Right lobe of liver (tissue), 4 donors: ENCODE results near the gene MAP4K4.
"Not testable (repeated sequence)": the region's sequence is repeated elsewhere in the genome, so short reads cannot be mapped to it uniquely, and the experiment has no call there.

Source experiments
- CTCF ChIP-seq, 4 donors: fragments of 200-600 bp in 3 of 4; fragments of 450-650 bp in 1 of 4; IDR thresholded peaks; one replicate each; pipeline versions ENCODE4 v1.5.1 to v1.8.0; 2016 to 2022; ENCODE audit warnings: antibody characterized with exemption in 4 of 4, mild to moderate bottlenecking in 2 of 4
- POLR2A ChIP-seq: fragments of 450-650 bp; IDR thresholded peaks from one replicate; pipeline ENCODE4 v1.6.1; 2017; ENCODE audit warnings: antibody characterized with exemption, mild to moderate bottlenecking
- donor health status: DM: no; HTN: no; CAD: no.
- donor health status: DM: no; HTN: no; CAD: no.
- donor health status: DM: no; HTN: yes; CAD: no.

- not testable (repeated sequence) for TF ChIP-seq POLR2A; CTCF (IDR thresholded peaks at IDR 0.05)
These were observed 72.2 kb downstream of the MAP4K4 start for GRCh38 chr2:101769726-101770125.
